ENCODE measurements around the gene P4HA1. TPM values are rescaled to one million over a fixed set of nuclear protein-coding genes. Genes with fewer than 3 reads are reported as not detected.

Gene P4HA1
- total and polyA plus RNA-seq, 12 donors, result 17.3 to 67.3 (median 49.2) TPM

DNA sequence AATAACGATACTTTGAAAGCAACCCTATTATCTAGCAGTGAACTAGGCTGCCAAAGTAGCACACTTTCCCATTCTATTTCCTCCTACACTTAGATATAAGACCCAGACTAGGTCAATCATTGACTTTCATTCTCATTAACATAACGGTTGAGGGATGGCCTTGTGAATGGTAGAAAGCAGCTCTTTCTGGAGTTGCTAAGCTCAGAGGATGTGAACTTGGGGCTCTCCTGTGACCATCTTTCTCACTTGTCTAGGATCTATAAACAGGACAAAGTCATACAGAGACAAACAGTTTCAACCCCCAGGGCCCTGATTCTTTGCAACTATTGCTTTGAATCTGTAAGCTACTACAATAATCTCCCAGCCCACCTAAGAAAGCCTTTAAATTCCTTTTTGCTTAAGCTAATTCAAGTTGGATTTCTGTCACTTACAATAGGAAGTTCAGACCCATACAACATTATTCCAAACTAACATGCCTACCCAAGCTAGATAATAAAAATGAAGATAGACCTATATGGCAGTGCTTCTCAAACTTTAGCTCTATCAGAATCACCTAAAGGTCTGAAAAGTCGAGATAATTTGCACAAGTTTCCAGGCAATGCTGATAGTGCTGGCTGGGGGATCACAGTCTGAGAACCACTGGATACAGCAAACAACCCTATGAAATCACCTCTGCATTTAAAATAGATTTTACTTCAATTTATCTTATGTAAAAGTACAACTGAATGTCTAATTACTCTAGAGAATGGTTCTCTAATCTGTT, 16.7 kb downstream of the P4HA1 start:
- 79 to 88% methylated on average over 3 of the region's 3 CpGs for WGBS, 2 donors

DNA sequence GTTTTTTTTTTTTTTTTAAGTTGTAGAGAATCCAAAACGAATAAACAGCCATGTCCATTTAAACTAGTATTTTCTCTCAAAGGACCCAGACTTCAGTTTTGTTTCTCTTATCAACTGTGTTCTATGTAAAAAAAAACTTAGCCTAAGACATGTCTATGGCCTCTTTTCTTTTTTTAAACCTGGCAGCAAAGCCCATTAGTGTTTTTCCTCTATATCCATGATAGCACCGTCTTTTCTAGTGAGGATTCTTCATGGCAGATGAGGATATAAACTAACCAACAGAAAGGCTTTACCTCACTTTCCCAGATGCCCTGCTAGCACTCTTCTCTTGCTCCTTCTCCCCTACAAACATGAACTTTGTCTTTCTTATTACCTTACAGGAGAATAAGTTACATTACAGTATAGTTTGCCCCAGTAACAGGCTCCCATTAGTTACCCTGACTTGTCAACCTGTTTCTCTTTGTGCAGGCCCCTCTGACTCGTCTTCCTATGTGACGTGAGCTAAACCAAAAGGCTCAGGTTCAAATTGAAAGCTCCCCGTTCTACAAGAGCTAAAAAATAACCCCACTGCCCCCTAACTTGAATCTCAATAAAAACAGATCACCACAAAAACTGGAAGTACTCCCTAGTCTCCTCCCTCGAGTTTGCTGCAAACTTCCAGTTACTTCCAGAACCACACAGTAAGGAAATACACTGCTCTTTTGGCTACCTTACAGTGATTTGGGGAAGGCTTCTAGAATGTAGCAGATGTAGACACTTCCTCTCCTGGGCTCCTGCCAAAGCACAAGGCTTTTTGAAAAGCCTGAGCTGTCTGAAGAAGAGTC, 20.1 kb downstream of the P4HA1 start:
- TF ChIP-seq, protein P1, sequence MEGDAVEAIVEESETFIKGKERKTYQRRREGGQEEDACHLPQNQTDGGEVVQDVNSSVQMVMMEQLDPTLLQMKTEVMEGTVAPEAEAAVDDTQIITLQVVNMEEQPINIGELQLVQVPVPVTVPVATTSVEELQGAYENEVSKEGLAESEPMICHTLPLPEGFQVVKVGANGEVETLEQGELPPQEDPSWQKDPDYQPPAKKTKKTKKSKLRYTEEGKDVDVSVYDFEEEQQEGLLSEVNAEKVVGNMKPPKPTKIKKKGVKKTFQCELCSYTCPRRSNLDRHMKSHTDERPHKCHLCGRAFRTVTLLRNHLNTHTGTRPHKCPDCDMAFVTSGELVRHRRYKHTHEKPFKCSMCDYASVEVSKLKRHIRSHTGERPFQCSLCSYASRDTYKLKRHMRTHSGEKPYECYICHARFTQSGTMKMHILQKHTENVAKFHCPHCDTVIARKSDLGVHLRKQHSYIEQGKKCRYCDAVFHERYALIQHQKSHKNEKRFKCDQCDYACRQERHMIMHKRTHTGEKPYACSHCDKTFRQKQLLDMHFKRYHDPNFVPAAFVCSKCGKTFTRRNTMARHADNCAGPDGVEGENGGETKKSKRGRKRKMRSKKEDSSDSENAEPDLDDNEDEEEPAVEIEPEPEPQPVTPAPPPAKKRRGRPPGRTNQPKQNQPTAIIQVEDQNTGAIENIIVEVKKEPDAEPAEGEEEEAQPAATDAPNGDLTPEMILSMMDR (IDR thresholded peaks at IDR 0.05), result no peak
- Histone ChIP-seq H3K9me3 (no peaks in the 10 kb centered on the region), H3K36me3 (peaks cover 0 to 37% (median 11%) of the 10 kb centered on the region in 9 donors), H3K4me3 (peak overlapping the region in 8 of 10 donors; percentile 4 to 43 (median 25)), H3K27me3 (no peaks in the 10 kb centered on the region), H3K27ac (peak overlapping the region; percentile 29 to 87 (median 78)), H3K4me1 (peaks cover 0 to 45% (median 27%) of the 10 kb centered on the region in 9 donors)
- DNase-seq, result peak in 1 of 2 donors; percentile 83
- intact Hi-C loops (cut with DNase I), result no loop called here
- WGBS, 2 donors, result 9 to 12% methylated on average over 6 of the region's 6 CpGs
- peak; percentile 80 to 96 (median 90) for ATAC-seq

More for the DNA sequence above, 16.7 kb downstream of the P4HA1 start:
- TF ChIP-seq, protein P1 (IDR thresholded peaks at IDR 0.05), result no peak
- DNase-seq (no peak), ATAC-seq (no peak)
- intact Hi-C loops (cut with DNase I), result no loop called here
- Histone ChIP-seq H3K36me3 (peaks cover 0 to 4% (median 0%) of the 10 kb centered on the region in 9 donors), H3K27ac (peak overlapping the region in 1 of 10 donors; percentile 15), H3K27me3 (no peaks in the 10 kb centered on the region), H3K4me3 (no peak overlapping the region), H3K4me1 (peaks cover 0 to 72% (median 41%) of the 10 kb centered on the region in 9 donors), H3K9me3 (no peaks in the 10 kb centered on the region)

DNA sequence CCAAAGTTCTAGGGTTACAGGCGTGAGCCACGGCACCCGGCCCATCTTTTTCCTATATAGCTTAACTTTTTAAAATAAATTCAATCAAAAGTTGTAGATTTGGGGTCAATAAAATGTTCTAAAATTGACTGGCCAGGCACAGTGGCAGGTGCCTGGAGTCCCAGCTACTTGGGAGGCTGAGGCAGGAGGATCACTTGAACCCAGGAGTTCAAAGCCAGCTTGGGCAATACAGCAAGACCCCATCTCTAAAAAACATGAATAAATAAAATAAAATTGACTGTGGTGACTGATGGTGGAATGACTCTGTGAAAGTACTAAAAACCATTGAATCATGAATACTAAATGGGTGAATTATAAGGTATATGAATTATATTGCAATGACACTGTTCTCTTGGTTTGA, 20.8 kb downstream of the P4HA1 start:
- TF ChIP-seq, protein P1 (IDR thresholded peaks at IDR 0.05), result no peak
- H3K4me1 ChIP-seq, result peaks cover 0 to 42% (median 27%) of the 10 kb centered on the region in 9 donors
- no peaks in the 10 kb centered on the region for H3K27me3 ChIP-seq
- H3K9me3 ChIP-seq, result no peaks in the 10 kb centered on the region
- WGBS, 2 donors, result 79 to 99% methylated on average over 3 of the region's 3 CpGs
- H3K27ac ChIP-seq, result peak overlapping the region in 8 of 10 donors; percentile 41 to 87 (median 78)
- peaks cover 0 to 44% (median 16%) of the 10 kb centered on the region in 9 donors for H3K36me3 ChIP-seq
- intact Hi-C loops (cut with DNase I), result no loop called here
- H3K4me3 ChIP-seq, result peak overlapping the region in 1 of 10 donors; percentile 43
- ATAC-seq, result no peak
- no peak for DNase-seq

DNA sequence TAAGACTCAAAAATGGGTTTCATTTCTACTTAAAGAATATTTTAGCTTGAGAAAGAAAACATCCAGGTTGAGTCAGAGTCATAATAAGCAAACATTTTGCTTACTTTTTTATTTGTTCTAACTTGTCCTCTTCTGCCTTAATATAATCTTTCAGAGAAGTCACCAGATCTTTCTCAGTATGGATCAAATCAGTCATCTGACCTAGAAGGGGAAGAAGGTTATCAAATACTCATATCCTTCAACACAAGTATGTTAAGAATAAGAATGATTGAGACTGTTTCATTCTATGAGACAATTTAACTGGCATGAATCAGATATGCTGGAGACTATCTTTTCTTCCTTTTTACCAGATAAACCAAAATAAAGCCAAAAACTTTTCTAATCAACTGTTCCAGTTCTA, 23.0 kb downstream of the P4HA1 start:
- DNase-seq (no peak), ATAC-seq (no peak)
- no peaks in the 10 kb centered on the region for H3K9me3 ChIP-seq
- intact Hi-C loops (cut with DNase I), result no loop called here
- no peak overlapping the region for H3K27ac ChIP-seq
- no peaks in the 10 kb centered on the region for H3K27me3 ChIP-seq
- TF ChIP-seq, protein P1 (IDR thresholded peaks at IDR 0.05), result no peak
- peaks cover 0 to 31% (median 21%) of the 10 kb centered on the region in 9 donors for H3K4me1 ChIP-seq
- H3K4me3 ChIP-seq, result no peak overlapping the region
- H3K36me3 ChIP-seq, result peaks cover 0 to 65% (median 24%) of the 10 kb centered on the region in 9 donors

Measured in heart right ventricle (tissue), 16 donors.